Measurements from ENCODE around the gene SYTL4.

The SYTL4 gene

GRCh38 chrX:100647095-100647494 is 84.8 kb downstream of the SYTL4 start:
- no peak for DNase-seq

DNA sequence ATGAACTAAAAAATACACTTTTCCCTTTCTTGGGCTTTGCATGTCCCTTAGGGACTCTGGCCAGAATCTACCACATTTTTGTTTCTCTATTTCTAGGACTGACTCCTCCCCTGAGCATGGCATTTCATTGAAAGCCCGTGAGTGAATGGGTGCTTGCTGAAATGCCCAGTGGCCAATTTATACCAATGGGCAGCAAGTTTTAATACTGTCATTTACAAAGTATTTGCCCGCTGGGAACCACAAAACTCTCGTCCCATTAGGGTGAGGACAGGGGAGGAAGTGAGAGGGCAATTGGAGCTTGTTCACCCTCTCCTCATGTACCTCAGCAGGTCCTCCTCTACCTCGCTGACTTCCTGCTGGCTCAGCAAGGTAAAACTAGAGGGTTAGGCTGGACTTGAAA is 86.8 kb downstream of the SYTL4 start:
- no peak for DNase-seq

DNA sequence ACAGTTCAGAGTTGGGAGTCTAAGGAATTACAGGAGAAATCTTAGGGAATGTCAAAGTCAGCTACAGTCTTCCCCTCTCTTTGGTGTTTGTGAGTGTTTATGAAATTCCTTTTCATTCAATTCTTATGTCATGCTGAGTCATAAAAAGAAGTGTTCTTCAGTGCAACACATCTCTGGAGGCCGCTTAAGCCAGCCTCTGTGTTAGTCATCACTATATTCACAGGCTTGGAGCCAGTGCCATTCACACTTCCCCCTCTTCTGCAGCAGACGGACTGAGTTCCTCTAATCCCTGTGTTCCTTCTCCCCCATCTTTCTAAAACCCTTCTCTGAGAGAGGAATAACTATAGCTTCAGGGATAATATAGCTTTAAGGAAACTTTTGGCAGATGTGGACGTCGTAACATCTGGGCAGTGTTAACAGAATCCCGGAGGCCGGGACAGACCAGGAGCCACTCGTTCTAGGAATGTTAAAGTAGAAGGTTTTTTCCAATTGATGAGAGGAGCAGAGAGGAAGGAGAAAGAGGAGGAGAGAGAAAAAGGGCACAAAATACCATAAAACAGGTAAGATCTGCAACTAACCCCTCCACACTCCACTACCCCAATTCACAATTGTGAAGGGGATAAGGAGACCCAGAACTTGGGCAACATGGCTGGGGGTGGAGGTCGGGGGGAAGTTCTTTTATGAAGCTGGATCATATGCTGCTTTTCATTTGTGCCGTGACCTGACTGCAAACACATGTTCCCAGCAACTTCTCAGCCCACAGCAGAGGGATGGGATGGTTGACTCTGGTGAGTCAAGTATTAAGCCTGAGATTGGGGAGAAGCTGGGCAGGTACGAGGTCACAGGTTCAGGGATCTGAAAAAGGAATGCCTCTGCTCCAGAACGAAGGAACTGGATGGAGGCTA is 87.7 kb downstream of the SYTL4 start, which contains the start of gene SRPX2:
Gene SRPX2, plus strand, starts transcription at position 244 of the 905 bp plus-strand sequence. CDS start 2,124 bp downstream, outside the sequence.
- DNase-seq: peak; percentile 2

- DNase-seq: no peak
These were observed 88.7 kb downstream of the SYTL4 start for GRCh38 chrX:100643212-100643611.

- no peak for DNase-seq
These were observed 89.6 kb downstream of the SYTL4 start for GRCh38 chrX:100642290-100642689.

DNA sequence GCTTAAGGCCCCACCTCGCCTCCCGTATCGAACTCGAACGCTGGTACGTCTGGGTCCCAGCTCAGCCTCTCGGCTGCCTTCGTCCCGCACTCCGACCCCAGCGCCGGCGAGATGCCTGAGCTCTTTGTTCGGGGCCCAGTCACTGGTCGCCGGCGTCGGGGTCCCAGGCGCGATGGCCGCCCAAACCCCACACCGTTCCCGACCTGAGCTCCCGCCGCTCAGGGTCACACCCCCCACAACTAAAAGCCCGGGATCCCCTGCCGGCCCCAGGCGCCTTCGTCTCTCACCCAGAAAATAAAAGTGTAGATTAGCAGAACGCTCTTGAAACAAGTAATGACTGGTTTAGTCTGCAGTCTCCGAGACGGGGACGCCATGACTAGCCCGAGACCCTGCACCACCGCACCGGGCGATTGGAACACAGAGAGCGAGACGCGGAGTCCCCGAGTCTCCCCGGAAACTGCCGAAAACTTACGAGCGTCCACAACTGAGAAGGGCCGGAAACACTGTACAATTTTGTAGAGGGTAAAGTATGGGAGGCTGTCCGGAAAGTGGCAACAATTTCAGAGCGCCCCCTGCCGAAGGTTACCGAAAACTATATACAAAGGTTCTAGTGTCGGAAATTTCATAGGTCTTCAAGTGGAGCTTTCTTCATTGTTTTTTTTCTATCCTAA is 95.5 kb downstream of the SYTL4 start, which contains the start of gene TSPAN6:
Gene TSPAN6, minus strand, starts transcription at position 486 of the 671 bp plus-strand sequence. Its CDS starts 112 bp downstream, at position 374.
- DNase-seq: peak; percentile 54

DNA sequence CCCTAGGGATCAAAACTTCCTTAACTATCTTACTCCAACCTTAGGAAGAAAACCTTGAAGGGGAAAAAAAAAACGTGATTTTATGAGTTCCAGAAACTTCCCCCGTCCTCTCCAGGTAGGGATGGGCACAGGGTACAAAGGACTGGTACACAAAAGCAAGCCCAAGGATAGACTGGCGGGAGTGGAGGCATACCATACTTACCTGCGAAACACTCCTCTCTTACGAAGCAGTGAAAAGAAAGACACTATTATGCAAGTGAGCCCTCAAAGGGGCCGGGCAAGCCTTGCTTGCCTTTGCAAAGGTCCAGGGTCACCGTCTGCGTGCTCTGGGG is 96.0 kb downstream of the SYTL4 start:
- DNase-seq: no peak

GRCh38 chrX:100635040-100635439 is 96.9 kb downstream of the SYTL4 start:
- no peak for DNase-seq

GRCh38 chrX:100625985-100626491 is 105.9 kb downstream of the SYTL4 start:
- DNase-seq: no peak

Data from T1000 (cell line).